Smooth muscle cell (in vitro differentiated cells): ENCODE measurements around the gene POLN. TPM values are rescaled to one million over a fixed set of nuclear protein-coding genes. Genes with fewer than 3 reads are reported as not detected.

Experiments used
- DNase-seq: peaks from one replicate; lab custom pipeline; 2025; ENCODE audit not compliant: unreplicated experiment; lab: John Stamatoyannopoulos, UW
- H2AFZ ChIP-seq: fragments of 200-600 bp; sonication (generic); 2 replicates; pipeline ENCODE4 v1.6.0; 2016; ENCODE audit warnings: antibody characterized with exemption, low read depth, mild to moderate bottlenecking
- H3F3A ChIP-seq: fragments of 200-600 bp; sonication (generic); 2 replicates; pipeline ENCODE4 v1.6.0; 2017; ENCODE audit warnings: antibody characterized with exemption, low read depth
- H3K27ac ChIP-seq: fragments of 200-600 bp; sonication (generic); 2 replicates; pipeline ENCODE4 v1.5.1; 2016; ENCODE audit warnings: low read depth, mild to moderate bottlenecking
- H3K27me3 ChIP-seq: fragments of 200-600 bp; sonication (generic); 2 replicates; pipeline ENCODE4 v1.6.1; 2016; ENCODE audit warnings: low read depth, mild to moderate bottlenecking
- H3K36me3 ChIP-seq: fragments of 200-600 bp; sonication (generic); 2 replicates; pipeline ENCODE4 v1.5.1; 2016; ENCODE audit warnings: low read depth
- H3K4me1 ChIP-seq: fragments of 200-600 bp; sonication (generic); 2 replicates; pipeline ENCODE4 v1.5.1; 2016; ENCODE audit warnings: low read depth
- H3K4me2 ChIP-seq: fragments of 200-600 bp; sonication (generic); 2 replicates; pipeline ENCODE4 v1.6.0; 2016; ENCODE audit warnings: mild to moderate bottlenecking
- H3K4me3 ChIP-seq: fragments of 200-600 bp; sonication (generic); 2 replicates; pipeline ENCODE4 v1.5.1; 2016; ENCODE audit warnings: mild to moderate bottlenecking
- H3K79me2 ChIP-seq: fragments of 200-600 bp; sonication (generic); 2 replicates; pipeline ENCODE4 v1.6.0; 2016; ENCODE audit warnings: low read depth, mild to moderate bottlenecking
- H3K9ac ChIP-seq: fragments of 200-600 bp; sonication (generic); 2 replicates; pipeline ENCODE4 v1.6.0; 2016; ENCODE audit warnings: low read depth
- H3K9me3 ChIP-seq: fragments of 200-600 bp; sonication (generic); replicated peaks from 2 replicates; pipeline ENCODE4 v1.5.1; 2016; ENCODE audit warnings: low read depth
- H4K20me1 ChIP-seq: fragments of 200-600 bp; sonication (generic); 2 replicates; pipeline ENCODE4 v1.6.0; 2016; ENCODE audit warnings: low read depth
- CTCF ChIP-seq: fragments of 200-600 bp; sonication (generic); IDR thresholded peaks from 2 replicates; pipeline ENCODE4 v1.5.1; 2017; ENCODE audit warnings: borderline replicate concordance, mild to moderate bottlenecking, antibody characterized with exemption; ENCODE audit not compliant: insufficient read depth, poor library complexity, severe bottlenecking
- WGBS: methylation state at CpG from one replicate; pipeline ENCODE4 v1.1.7; 2016; ENCODE audit warnings: low lambda C conversion rate; 5-methylcytosine and 5-hydroxymethylcytosine counted together
- polyA plus RNA-seq: library from polyadenylated mRNA; unstranded; fragments of >200 nt; fragmentation: Nextera tagmentation; extraction: Ambion mirVana; gene quantifications from 2 replicates; pipeline ENCODE4 v1.2.1, GENCODE V29; 2016
- total RNA-seq: library from RNA; depleted of rRNA; stranded (reverse); fragments of >200 nt; gene quantifications from 2 replicates; pipeline ENCODE4 v1.2.3, GENCODE V29; 2014

POLN gene
- total and polyA plus RNA-seq, 2 experiments from 2014 or later, result 0.35 to 3.0 TPM

GRCh38 chr4:2260344-2261109 is 18.6 kb upstream of the POLN start:
- no peaks in the 10 kb centered on the region for H3K27me3 ChIP-seq
- 65% methylated on average over 23 of the region's 23 CpGs for WGBS
- no peak overlapping the region for H2AFZ ChIP-seq
- H3K4me1 ChIP-seq, result peaks cover 20% of the 10 kb centered on the region
- peak overlapping the region; percentile 53 for H3K27ac ChIP-seq
- TF ChIP-seq CTCF, result no peak
- no peaks in the 10 kb centered on the region for H3F3A ChIP-seq
- no peaks in the 10 kb centered on the region for H3K36me3 ChIP-seq
- no peaks in the 10 kb centered on the region for H3K9me3 ChIP-seq
- DNase-seq, result no peak
- peaks cover 44% of the 10 kb centered on the region for H3K79me2 ChIP-seq
- peak overlapping the region; percentile 98 for H3K4me2 ChIP-seq
- H4K20me1 ChIP-seq, result peaks cover 57% of the 10 kb centered on the region
- H3K9ac ChIP-seq, result peak overlapping the region; percentile 96
- H3K4me3 ChIP-seq, result peak overlapping the region; percentile 99

DNA sequence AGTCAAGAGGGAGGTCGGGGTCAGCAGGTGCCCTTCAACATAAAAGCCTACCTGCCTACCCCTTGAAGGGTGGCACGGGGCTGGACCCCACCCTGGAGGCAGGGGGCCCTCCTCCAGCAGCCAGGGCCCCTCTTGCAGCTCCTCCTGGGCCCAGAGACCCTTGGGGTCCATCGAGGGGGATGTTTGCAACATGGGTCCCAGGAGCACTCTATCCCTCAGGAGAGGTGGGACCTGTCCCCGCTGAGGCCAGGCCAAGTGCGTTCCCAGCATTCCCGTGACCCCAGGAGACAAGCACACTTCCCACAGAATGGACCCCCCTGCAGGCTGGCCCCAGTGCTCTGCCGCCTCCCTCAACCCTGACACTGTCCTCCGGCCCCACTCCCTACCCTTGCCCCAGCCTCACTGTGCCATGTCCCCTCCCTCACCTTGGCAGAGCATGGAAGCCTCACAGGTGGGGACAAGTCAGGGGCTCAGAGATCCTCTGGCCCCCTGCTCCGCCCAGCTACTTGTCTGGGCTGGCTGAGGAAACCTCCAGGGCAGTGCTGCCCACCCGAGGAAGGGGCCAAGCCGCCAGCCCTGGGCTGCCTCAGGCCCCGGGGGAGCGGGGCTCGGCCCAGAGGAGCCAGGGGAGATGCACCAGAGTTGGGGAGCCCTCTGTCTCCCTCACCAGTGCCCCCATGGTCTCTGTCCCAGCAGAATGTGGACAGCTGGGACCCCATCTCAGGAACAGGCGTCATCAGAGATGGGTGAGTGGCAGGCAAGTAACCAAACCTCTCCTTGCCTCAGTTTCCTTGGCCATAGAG is 17.8 kb upstream of the POLN start:
- Histone ChIP-seq H3K27ac (no peak overlapping the region), H3K27me3 (no peaks in the 10 kb centered on the region), H3K4me2 (peak overlapping the region; percentile 98), H3F3A (no peaks in the 10 kb centered on the region), H3K4me1 (peaks cover 20% of the 10 kb centered on the region), H3K4me3 (peak overlapping the region; percentile 99), H2AFZ (no peak overlapping the region), H3K9ac (peak overlapping the region; percentile 96), H3K36me3 (no peaks in the 10 kb centered on the region), H3K9me3 (no peaks in the 10 kb centered on the region), H3K79me2 (peaks cover 48% of the 10 kb centered on the region), H4K20me1 (peaks cover 65% of the 10 kb centered on the region)
- TF ChIP-seq CTCF, result no peak
- no peak for DNase-seq
- WGBS, result 97% methylated on average over 15 of the region's 15 CpGs

DNA sequence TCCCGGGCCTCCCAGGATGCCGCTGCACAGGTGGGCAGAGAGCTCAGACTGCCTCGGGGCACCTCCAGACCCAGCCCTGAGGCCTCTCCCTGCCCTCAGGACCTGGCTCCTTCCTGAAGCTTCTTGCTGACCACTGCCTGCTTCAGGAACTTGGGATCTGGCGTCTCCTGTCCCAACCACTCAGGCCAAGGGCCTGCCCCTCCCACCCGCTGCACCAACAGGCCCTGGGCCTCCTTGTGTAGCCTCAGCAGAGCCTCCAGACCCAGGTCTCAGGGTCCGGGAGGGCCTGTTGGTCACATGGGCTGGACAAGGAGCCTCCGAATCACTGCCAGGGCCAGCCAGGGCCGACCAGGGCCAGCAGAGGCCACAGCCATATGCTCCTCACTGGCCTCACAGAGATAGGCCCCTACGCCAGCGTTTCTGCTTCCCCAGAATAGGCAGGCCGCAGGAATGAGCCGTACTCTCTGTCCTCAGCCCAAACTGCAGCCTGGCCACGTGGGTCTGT is 17.2 kb upstream of the POLN start:
- H3K4me3 ChIP-seq, result no peak overlapping the region

More for the DNA sequence above, 17.2 kb upstream of the POLN start:
- Histone ChIP-seq H4K20me1 (peaks cover 71% of the 10 kb centered on the region), H3K79me2 (peaks cover 54% of the 10 kb centered on the region), H3K4me1 (peaks cover 20% of the 10 kb centered on the region), H3K4me2 (no peak overlapping the region), H3K9ac (no peak overlapping the region), H3K36me3 (no peaks in the 10 kb centered on the region), H2AFZ (no peak overlapping the region), H3K27me3 (no peaks in the 10 kb centered on the region), H3F3A (no peaks in the 10 kb centered on the region), H3K27ac (no peak overlapping the region), H3K9me3 (no peaks in the 10 kb centered on the region)
- TF ChIP-seq CTCF, result no peak
- 91% methylated on average over 13 of the region's 13 CpGs for WGBS
- no peak for DNase-seq
